H1 (cell line): ENCODE measurements around the gene GFM1. TPM values are rescaled to one million over a fixed set of nuclear protein-coding genes. Genes with fewer than 3 reads are reported as not detected.

Experiments
- CTCF ChIA-PET: fragments of 300-600 bp; sonication (Branson Sonifier 250); formaldehyde crosslinking; loops from one replicate; lab custom pipeline; 2021; ENCODE audit not compliant: partially characterized antibody; lab: Charles Lee
- POLR2A ChIA-PET: fragments of 300-600 bp; sonication (Branson Sonifier 250); formaldehyde crosslinking; loops from one replicate; lab custom pipeline; 2021; ENCODE audit warnings: inconsistent platforms; ENCODE audit not compliant: partially characterized antibody; lab: Charles Lee
- DNase-seq, 2 experiments: peaks; one replicate each; pipeline versions ENCODE4 v3.0.0 to v3.0.0-alpha.2; 2010 to 2022; ENCODE audit warnings: low spot score in 2 of 2, low read depth in 1 of 2, mixed read lengths in 1 of 2
- FAIRE-seq: peaks from 2 replicates; lab custom pipeline; 2011; peaks lifted over from hg19 to GRCh38; lab: Jason Lieb, UNC
- H2AFZ ChIP-seq: 2 replicates; pipeline ENCODE4 v1.8.1; 2012; ENCODE audit warnings: low read length, inconsistent platforms
- H2AK5ac ChIP-seq: 2 replicates; pipeline ENCODE4 v1.6.1; 2013; ENCODE audit warnings: low read depth, low read length
- H2BK120ac ChIP-seq: replicated peaks from 2 replicates; pipeline ENCODE3; 2013; ENCODE audit warnings: low read depth, low read length, inconsistent platforms
- H2BK12ac ChIP-seq: 2 replicates; pipeline ENCODE4 v1.6.1; 2013; ENCODE audit warnings: low read depth, low read length
- H2BK15ac ChIP-seq: 2 replicates; pipeline ENCODE4 v1.6.1; 2013; ENCODE audit warnings: low read length
- H2BK20ac ChIP-seq: 2 replicates; pipeline ENCODE4 v1.6.1; 2013; ENCODE audit warnings: low read length
- H2BK5ac ChIP-seq: 2 replicates; pipeline ENCODE4 v1.6.1; 2013; ENCODE audit warnings: low read depth, low read length
- H3K14ac ChIP-seq: 2 replicates; pipeline ENCODE4 v1.6.1; 2013; ENCODE audit warnings: inconsistent platforms; ENCODE audit not compliant: insufficient read length
- H3K18ac ChIP-seq: 2 replicates; pipeline ENCODE4 v1.6.1; 2013; ENCODE audit warnings: low read length; ENCODE audit errors: extremely low read depth
- H3K23ac ChIP-seq: 2 replicates; pipeline ENCODE4 v1.6.1; 2013; ENCODE audit warnings: inconsistent platforms; ENCODE audit not compliant: insufficient read length
- H3K23me2 ChIP-seq: 2 replicates; pipeline ENCODE4 v1.6.1; 2013; ENCODE audit warnings: low read depth, low read length
- H3K27ac ChIP-seq: 2 replicates; pipeline ENCODE4 v1.6.1; 2011; ENCODE audit warnings: low read depth, low read length, inconsistent platforms
- H3K27me3 ChIP-seq, 4 experiments: replicated peaks in 1 of 4; 1 replicate in 1 of 4; 2 replicates in 3 of 4; pipeline versions ENCODE4 v1.6.1 to v1.8.1; 2011 to 2013; ENCODE audit warnings: low read length in 3 of 4, mild to moderate bottlenecking in 3 of 4, inconsistent platforms in 2 of 4, mixed read lengths in 2 of 4, moderate library complexity in 1 of 4; ENCODE audit not compliant: control insufficient read depth in 3 of 4, insufficient read depth in 3 of 4; ENCODE audit errors: extremely low read depth in 1 of 4
- H3K36me3 ChIP-seq, 4 experiments: 2 replicates each; pipeline versions ENCODE4 v1.6.1 to v1.8.1; 2011 to 2013; ENCODE audit warnings: mild to moderate bottlenecking in 4 of 4, low read length in 3 of 4, moderate library complexity in 2 of 4, control low read depth in 1 of 4, inconsistent platforms in 1 of 4; ENCODE audit not compliant: insufficient read depth in 4 of 4, control insufficient read depth in 2 of 4
- H3K4ac ChIP-seq: replicated peaks from 2 replicates; pipeline ENCODE3; 2013; ENCODE audit warnings: low read length, low read depth, mixed read lengths, inconsistent platforms; ENCODE audit not compliant: insufficient read length
- H3K4me1 ChIP-seq, 4 experiments: replicated peaks in 1 of 4; 1 replicate in 1 of 4; 2 replicates in 3 of 4; pipeline versions ENCODE4 v1.6.1 to v1.8.1; 2011 to 2013; ENCODE audit warnings: low read length in 3 of 4, inconsistent platforms in 2 of 4, mixed read lengths in 1 of 4; ENCODE audit not compliant: insufficient read depth in 4 of 4, control insufficient read depth in 3 of 4
- H3K4me2 ChIP-seq, 2 experiments: 2 replicates each; pipeline versions ENCODE4 v1.6.1 to v1.8.1; 2011 to 2013; ENCODE audit warnings: low read depth in 2 of 2, low read length in 2 of 2, control low read depth in 1 of 2, inconsistent platforms in 1 of 2, mild to moderate bottlenecking in 1 of 2; ENCODE audit not compliant: insufficient read depth in 1 of 2
- H3K4me3 ChIP-seq, 4 experiments: fragments of 200-600, 300-600 bp in 1 of 4; sonication (generic), shearing (Covaris generic), sonication (Bioruptor Twin) in 1 of 4; 2 replicates each; pipeline versions ENCODE4 v1.5.1 to v1.8.1; 2011 to 2016; ENCODE audit warnings: low read length in 4 of 4, low read depth in 3 of 4, control low read depth in 2 of 4, inconsistent platforms in 2 of 4, mild to moderate bottlenecking in 2 of 4, mixed read lengths in 1 of 4, moderate library complexity in 1 of 4; ENCODE audit not compliant: insufficient read depth in 2 of 4; ENCODE audit errors: extremely low read depth in 1 of 4
- H3K56ac ChIP-seq: replicated peaks from 2 replicates; pipeline ENCODE3; 2013; ENCODE audit warnings: low read depth, mild to moderate bottlenecking, mixed read lengths, low read length, inconsistent platforms; ENCODE audit not compliant: insufficient read length
- H3K79me1 ChIP-seq: 2 replicates; pipeline ENCODE4 v1.6.1; 2013; ENCODE audit warnings: low read depth, low read length, control low read depth
- H3K79me2 ChIP-seq, 2 experiments: 2 replicates each; pipeline versions ENCODE4 v1.6.1 to v1.8.1; 2012 to 2013; ENCODE audit warnings: low read length in 2 of 2, mild to moderate bottlenecking in 2 of 2, inconsistent platforms in 1 of 2; ENCODE audit not compliant: insufficient read depth in 2 of 2, control insufficient read depth in 1 of 2
- H3K9ac ChIP-seq, 4 experiments: replicated peaks in 1 of 4; 1 replicate in 1 of 4; 2 replicates in 3 of 4; pipeline versions ENCODE4 v1.6.1 to v1.8.1; 2011 to 2013; ENCODE audit warnings: low read depth in 3 of 4, low read length in 3 of 4, control low read depth in 2 of 4, mild to moderate bottlenecking in 2 of 4, moderate library complexity in 2 of 4, inconsistent platforms in 1 of 4; ENCODE audit errors: extremely low read depth in 1 of 4
- H3K9me3 ChIP-seq, 2 experiments: 2 replicates each; pipeline versions ENCODE4 v1.6.1 to v1.8.1; 2012 to 2013; ENCODE audit warnings: mild to moderate bottlenecking in 2 of 2, moderate library complexity in 2 of 2, control low read depth in 1 of 2, inconsistent platforms in 1 of 2, low read depth in 1 of 2, low read length in 1 of 2, mixed read lengths in 1 of 2; ENCODE audit not compliant: insufficient read depth in 2 of 2
- H4K20me1 ChIP-seq, 2 experiments: replicated peaks in 1 of 2; 2 replicates each; pipeline versions ENCODE3 to v1.8.1; 2011 to 2013; ENCODE audit warnings: inconsistent platforms in 2 of 2, low read length in 2 of 2, mild to moderate bottlenecking in 1 of 2; ENCODE audit not compliant: insufficient read depth in 2 of 2, control insufficient read depth in 1 of 2
- H4K5ac ChIP-seq: 2 replicates; pipeline ENCODE4 v1.6.1; 2013; ENCODE audit warnings: low read length, low read depth, mixed read lengths, inconsistent platforms; ENCODE audit not compliant: insufficient read length
- H4K8ac ChIP-seq: 2 replicates; pipeline ENCODE4 v1.8.0; 2013; ENCODE audit warnings: mild to moderate bottlenecking, moderate library complexity, low read length, inconsistent platforms; ENCODE audit not compliant: insufficient read depth; ENCODE audit errors: extremely low read depth
- H4K91ac ChIP-seq: replicated peaks from 2 replicates; pipeline ENCODE3; 2013; ENCODE audit warnings: low read length, mixed read lengths, inconsistent platforms; ENCODE audit not compliant: insufficient read length
- ASH2L ChIP-seq: fragments of 200-600, 300-600 bp; sonication (generic); IDR thresholded peaks from one replicate; pipeline ENCODE4 v1.7.1; 2017; ENCODE audit warnings: low read length
- CEBPB ChIP-seq: IDR thresholded peaks from 2 replicates; pipeline ENCODE4 v1.6.1; 2012; ENCODE audit warnings: low read depth, low read length
- HDAC6 ChIP-seq: IDR thresholded peaks from one replicate; pipeline ENCODE4 v1.7.1; 2012; ENCODE audit warnings: low read depth, mild to moderate bottlenecking, inconsistent platforms, low read length, moderate library complexity
- JUN ChIP-seq: IDR thresholded peaks from 2 replicates; pipeline ENCODE4 v1.6.1; 2011; ENCODE audit warnings: low read depth, mild to moderate bottlenecking, improper control_type of control experiment, low read length
- MAX ChIP-seq: IDR thresholded peaks from 2 replicates; pipeline ENCODE4 v1.6.1; 2012; ENCODE audit warnings: inconsistent platforms
- POLR2AphosphoS5 ChIP-seq: IDR thresholded peaks from 2 replicates; pipeline ENCODE4 v1.6.1; 2011; ENCODE audit warnings: low read depth, low read length
- POU5F1 ChIP-seq: IDR thresholded peaks from 2 replicates; pipeline ENCODE4 v1.6.1; 2011; ENCODE audit warnings: low read depth, mild to moderate bottlenecking, low read length, moderate library complexity
- RAD21 ChIP-seq, 2 experiments: IDR thresholded peaks in 1 of 2; conservative IDR thresholded peaks in 1 of 2; 2 replicates each; pipeline ENCODE4 v1.6.1; 2011; ENCODE audit warnings: low read depth in 2 of 2, low read length in 2 of 2, improper control_type of control experiment in 1 of 2, inconsistent platforms in 1 of 2, mild to moderate bottlenecking in 1 of 2, moderate library complexity in 1 of 2
- WGBS, 2 experiments: shearing (Covaris generic) in 1 of 2; methylation state at CpG; one replicate each; pipeline versions ENCODE4 v1.1.6 to v1.1.7; 2013 to 2015; ENCODE audit warnings: low lambda C conversion rate in 2 of 2, mixed read lengths in 2 of 2, inconsistent platforms in 1 of 2, low coverage in 1 of 2, missing lambda C conversion rate in 1 of 2; ENCODE audit not compliant: insufficient replicate concordance in 2 of 2, insufficient coverage in 1 of 2, insufficient read length in 1 of 2; ENCODE audit errors: extremely low coverage in 1 of 2, missing lambda C conversion rate in 1 of 2; 5-methylcytosine and 5-hydroxymethylcytosine counted together
- polyA plus RNA-seq, 7 experiments: library from polyadenylated mRNA; depleted of rRNA in 3 of 7; stranded (reverse) in 5 of 7; unstranded in 2 of 7; fragments of >200 nt in 5 of 7; fragments of 200-250 nt in 2 of 7; gene quantifications; 1 replicate in 5 of 7; 2 replicates in 1 of 7; 4 replicates in 1 of 7; pipeline versions ENCODE4 v1.2.1 to v1.2.3, GENCODE V29; 2011 to 2013; ENCODE audit warnings: missing spikeins in 2 of 7, mixed read lengths in 2 of 7
- total RNA-seq: library from RNA; stranded (reverse); fragmentation: NEBNext Ultra II Directional; extraction: Animal tissue kit (Norgen Biotek cat#: 25700); gene quantifications from 2 replicates; pipeline ENCODE4 v1.2.1, GENCODE V29; 2021
- TF ChIP-seq, protein P1 (sequence below), 3 experiments: IDR thresholded peaks; 1 replicate in 2 of 3; 2 replicates in 1 of 3; pipeline versions ENCODE4 v1.5.1 to v1.6.1; 2011; ENCODE audit warnings: low read length in 3 of 3, mild to moderate bottlenecking in 3 of 3, inconsistent platforms in 2 of 3, low read depth in 1 of 3, moderate library complexity in 1 of 3; ENCODE audit not compliant: insufficient read depth in 1 of 3; ENCODE audit errors: control extremely low read depth in 1 of 3

The GFM1 gene
- total and polyA plus RNA-seq, 2 of the 8 experiments (the other 6 are each of a cell fraction or from before 2014, with no cell fraction given), result 10.9 to 45.3 TPM

DNA sequence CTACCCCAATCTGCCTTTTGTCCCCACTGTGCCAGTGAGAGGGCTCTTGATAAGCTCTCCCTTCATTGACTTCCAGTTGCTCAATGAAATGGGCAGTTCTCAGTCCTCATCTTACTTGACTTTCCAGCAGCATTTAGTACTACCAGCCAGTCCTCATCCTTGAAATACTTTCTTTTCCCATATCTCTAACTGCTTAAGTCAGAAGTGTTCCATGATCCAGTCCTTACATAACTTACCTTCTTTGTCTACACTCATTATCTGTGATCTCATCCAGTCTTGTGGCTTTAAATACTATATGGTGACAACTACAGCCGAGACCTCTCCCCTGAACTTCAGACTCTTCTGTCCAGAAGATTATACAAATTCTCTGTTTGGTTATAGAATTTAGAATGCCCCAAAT lies 59.2 kb downstream of the GFM1 start:
- Histone ChIP-seq H3K27me3 (no peaks in the 10 kb centered on the region), H3K18ac (no peak overlapping the region), H3K23me2 (no peaks in the 10 kb centered on the region), H3K14ac (no peak overlapping the region), H4K8ac (no peak overlapping the region), H3K4ac (no peak overlapping the region), H3K27ac (no peak overlapping the region), H3K36me3 (no peaks in the 10 kb centered on the region), H2AFZ (no peak overlapping the region), H2BK15ac (no peak overlapping the region), H4K91ac (no peak overlapping the region), H3K9me3 (no peaks in the 10 kb centered on the region), H3K23ac (no peak overlapping the region), H2AK5ac (no peak overlapping the region), H2BK5ac (no peak overlapping the region), H3K9ac (no peak overlapping the region), H3K56ac (no peak overlapping the region), H4K5ac (no peak overlapping the region), H2BK20ac (no peak overlapping the region), H3K4me3 (no peak overlapping the region), H3K4me1 (no peaks in the 10 kb centered on the region), H4K20me1 (peaks cover 0 to 2% of the 10 kb centered on the region in 2 experiments), H2BK12ac (no peak overlapping the region), H2BK120ac (no peak overlapping the region), H3K4me2 (no peak overlapping the region), H3K79me2 (no peaks in the 10 kb centered on the region), H3K79me1 (no peaks in the 10 kb centered on the region)
- WGBS, 2 experiments, result 96% methylated on average over 1 of the region's 1 CpG; no CpG with 5 or more reads in 1 of the 2 experiments
- TF ChIP-seq RAD21 (IDR thresholded peaks at IDR 0.05 in 1 of 2, conservative IDR thresholded peaks at IDR 0.05 in 1 of 2; ENCODE audit: low read depth in 2 of 2, low read length in 2 of 2) (no peak), POLR2AphosphoS5 (no peak), MAX (no peak), ASH2L (no peak), HDAC6 (no peak), CEBPB (no peak), POU5F1 (no peak), JUN (no peak)
- TF ChIP-seq, protein P1, sequence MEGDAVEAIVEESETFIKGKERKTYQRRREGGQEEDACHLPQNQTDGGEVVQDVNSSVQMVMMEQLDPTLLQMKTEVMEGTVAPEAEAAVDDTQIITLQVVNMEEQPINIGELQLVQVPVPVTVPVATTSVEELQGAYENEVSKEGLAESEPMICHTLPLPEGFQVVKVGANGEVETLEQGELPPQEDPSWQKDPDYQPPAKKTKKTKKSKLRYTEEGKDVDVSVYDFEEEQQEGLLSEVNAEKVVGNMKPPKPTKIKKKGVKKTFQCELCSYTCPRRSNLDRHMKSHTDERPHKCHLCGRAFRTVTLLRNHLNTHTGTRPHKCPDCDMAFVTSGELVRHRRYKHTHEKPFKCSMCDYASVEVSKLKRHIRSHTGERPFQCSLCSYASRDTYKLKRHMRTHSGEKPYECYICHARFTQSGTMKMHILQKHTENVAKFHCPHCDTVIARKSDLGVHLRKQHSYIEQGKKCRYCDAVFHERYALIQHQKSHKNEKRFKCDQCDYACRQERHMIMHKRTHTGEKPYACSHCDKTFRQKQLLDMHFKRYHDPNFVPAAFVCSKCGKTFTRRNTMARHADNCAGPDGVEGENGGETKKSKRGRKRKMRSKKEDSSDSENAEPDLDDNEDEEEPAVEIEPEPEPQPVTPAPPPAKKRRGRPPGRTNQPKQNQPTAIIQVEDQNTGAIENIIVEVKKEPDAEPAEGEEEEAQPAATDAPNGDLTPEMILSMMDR (IDR thresholded peaks at IDR 0.05; ENCODE audit: control extremely low read depth in 1 of 3, insufficient read depth in 1 of 3, low read depth in 1 of 3, low read length in 3 of 3), result no peak
- ChIA-PET POLR2A (interaction anchor here (0.7 to 1.1 kb wide), 2 partner anchors 9 to 20 kb away, joined by 3 read pairs; no protein-coding TSS in a partner anchor), CTCF (interaction anchor here (1.0 to 1.8 kb wide), 4 partner anchors 9 to 59 kb away, joined by 3 to 6 read pairs (median 4); partner anchors contain the start of gene GFM1)
- no peak for DNase-seq
- no peak for FAIRE-seq
